SHP77 (cell line): Measurements from ENCODE around the gene KIF26B.
"Not testable (repeated sequence)": the region's sequence is repeated elsewhere in the genome, so short reads cannot be mapped to it uniquely, and the experiment has no call there.

Experiments used
- DNase-seq, 2 experiments: peaks; one replicate each; lab custom pipeline; 2025; lab: John Stamatoyannopoulos, UW

KIF26B gene

DNA sequence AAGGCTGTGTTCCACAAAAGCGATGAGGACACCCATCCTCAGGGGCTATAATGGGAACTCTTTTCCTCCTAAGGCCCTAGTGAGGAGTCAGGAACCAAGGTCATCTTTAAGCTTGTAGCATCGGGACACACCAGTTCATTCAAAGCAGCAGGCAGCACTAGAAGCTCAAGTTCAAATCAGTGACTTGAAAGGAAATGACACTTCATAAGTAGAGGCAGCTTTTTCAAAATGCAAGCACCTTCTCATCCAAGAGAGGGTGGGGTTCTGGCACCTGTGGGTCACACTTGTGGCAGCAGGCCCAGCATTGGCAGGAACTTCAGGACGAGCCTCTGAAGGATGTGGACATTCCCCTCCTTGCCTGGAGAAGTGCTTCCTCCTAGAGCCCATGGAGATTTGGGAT lies 496.3 kb downstream of the KIF26B start:
- DNase-seq = no peak

DNA sequence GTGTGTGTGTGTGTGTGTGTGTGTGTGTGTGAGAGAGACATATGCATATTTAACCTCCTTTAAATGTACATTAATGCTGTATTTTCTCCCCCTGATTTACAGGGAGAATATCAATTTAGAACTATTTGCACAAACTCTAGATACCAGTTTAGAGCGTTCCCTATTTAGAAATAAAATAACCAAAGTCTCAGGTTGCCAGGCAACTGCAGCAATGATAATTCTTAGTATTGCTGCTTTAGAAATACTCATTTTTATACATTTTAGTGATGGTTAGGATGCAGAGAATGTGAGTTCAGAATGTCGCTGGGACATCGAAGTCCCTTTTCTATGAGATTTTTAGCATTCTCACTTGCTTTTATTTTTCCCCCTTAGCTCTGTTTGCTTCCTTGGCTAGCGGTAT lies 497.3 kb downstream of the KIF26B start:
- no peak for DNase-seq

DNA sequence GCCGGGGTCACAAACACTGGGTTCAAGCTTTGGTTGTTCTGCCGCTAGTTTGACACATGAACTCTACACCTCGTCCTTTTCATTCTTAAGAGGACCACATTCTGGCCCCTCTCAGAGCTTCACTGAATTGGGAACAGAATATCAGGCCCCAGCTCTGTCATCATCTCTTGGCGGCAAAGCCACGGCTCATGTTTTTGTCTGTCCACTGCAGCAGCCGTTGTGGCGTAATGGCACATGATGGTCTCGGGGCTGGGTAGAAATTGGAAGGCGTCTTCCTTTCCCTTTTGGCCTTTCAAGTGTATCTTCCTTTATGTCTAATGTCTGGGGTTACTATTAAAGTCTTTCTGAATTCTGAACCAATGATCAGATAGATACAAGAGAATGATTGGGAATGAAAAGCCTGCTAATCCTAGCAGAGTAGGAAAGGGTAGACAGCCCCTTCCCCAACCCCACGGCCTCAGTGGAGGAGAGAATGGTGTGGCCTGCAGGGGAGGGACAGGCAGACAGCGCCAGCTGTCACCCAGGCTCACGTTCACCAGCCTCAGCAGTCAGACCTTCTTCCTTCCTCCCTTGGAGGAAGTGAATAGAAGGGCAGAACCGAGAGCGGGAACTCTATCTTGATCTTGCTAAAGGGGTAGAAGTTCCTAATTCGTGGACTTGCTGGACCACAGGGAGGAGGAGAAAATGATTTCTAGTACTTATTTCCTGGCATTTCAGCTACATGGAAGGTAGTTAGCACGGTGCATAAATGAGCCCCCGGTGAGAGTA lies 498.1 kb downstream of the KIF26B start:
- no peak for DNase-seq

DNA sequence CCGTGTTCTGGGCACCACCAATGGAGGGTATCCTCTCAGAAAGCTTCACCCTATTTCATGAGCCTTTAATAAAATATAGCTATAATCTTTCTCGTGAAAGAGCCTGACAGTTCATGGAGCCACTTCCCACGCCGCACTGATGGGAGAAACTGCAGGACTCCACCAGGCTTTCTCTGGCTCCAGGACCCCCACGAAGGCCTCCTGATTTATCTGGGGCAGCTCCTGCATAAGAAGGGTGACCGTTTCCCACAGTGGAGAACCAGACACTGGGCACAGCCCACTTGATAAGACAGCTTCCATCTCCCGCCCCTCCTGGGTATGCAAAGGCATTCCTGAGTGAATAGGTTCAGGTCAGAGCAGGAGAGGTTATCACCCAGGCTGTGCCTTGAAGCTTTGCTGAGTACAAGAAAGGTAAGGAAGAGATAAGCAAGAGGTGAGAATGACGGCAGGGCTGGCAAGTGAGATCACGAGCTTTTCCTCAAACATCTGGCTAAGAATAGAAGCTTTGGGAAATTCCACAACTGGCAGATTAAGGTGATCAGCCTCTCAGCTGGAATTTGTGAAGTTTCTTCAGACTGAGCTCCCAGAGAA lies 499.8 kb downstream of the KIF26B start:
- DNase-seq = no peak

DNA sequence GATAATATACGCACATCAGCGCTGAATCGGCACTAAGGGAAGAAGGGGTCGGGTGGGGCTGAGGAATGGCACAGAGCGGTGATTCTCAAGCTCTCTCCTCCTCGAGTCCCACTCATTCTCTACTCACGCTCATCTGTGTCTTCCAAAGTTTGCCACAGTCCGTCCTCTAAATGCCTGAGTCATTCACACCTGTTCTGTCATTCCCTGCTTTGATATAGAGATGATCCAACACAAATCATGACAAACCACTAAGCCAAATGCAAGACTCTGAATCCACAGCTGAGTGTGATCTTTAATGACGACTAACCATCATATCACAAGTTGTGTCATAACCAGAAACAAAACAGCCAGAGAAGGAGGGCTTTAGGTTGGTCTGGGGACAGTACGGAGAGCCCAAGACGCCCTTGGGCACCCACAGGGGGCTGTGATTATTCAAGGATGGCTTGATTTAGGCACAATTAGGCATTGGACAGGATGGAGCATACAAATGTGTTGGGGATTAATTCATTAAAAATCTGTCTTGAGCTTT lies 501.5 kb downstream of the KIF26B start:
- DNase-seq = no peak

DNA sequence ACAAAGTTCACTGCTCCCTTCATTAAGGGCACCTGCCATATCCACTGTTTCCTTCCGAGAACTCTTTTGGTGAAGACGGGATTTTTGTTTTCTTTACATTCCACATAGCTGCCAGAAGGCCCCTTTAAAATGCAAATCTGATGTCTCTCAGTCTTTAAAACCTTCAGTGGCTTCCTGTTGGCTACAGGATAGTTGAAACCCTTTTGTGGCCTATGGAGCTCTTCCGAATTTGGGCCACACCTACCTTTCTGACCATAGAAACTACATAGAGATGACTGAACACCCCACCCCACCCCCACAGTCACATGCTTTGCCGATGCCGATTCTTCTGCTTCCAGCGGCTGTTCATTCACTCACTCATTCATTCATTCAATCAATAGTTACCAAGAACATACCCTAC lies 502.6 kb downstream of the KIF26B start:
- no peak for DNase-seq

DNA sequence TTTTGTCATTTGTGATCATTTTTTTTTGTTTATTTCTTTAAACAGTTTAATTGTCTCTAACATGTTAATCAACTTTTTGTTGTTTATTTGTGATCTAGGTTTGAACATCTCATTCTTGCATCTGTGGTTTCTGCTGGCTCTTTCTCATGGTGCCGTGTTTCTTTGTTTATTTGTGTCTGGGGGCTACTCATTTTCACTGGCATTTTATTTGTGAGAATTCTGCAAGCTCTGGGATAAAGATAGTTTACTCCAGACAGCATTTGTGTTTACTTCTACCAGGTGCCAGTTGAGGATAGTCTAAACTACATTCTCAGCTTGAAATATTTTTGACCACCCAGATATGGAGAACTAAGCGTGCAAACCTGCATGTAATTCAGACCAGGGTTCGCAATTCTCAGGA lies 508.6 kb downstream of the KIF26B start:
- no peak for DNase-seq

DNA sequence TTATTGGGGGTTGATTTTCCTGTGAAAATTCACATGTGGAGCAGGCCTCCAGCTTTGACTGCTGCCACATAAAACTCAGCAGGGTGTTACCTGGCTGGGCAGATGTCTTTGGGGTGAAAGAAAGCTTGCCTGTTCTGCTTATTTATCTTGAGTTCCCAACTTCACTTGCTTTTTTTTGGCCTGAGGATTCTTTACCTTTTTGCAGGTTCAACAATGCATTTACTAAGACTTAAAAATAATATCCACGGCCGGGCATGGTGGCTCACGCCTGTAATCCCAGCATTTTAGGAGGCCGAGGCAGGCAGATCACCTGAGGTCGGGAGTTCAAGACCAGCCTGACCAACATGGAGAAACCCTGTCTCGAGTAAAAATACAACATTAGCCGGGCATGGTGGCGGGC lies 509.1 kb downstream of the KIF26B start:
- no peak for DNase-seq

DNA sequence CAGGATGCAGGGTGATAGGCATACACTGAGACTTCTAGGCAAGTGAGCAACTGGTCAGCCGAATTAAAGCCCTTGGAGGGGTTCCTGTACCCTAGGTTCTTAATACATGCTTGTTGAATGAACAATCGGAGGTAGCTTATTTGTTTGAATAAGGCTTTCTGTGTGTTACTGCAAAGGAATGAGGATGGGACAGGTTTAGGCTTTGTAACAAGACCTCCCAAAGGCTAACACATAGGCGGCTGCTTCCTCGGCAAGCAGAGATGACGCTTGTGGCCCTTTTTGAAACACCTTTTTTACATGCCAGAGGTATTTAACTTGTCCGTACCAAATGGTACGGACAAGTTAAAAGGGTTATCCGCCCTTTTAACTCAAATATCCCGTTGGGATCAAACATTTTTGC lies 511.6 kb downstream of the KIF26B start:
- no peak for DNase-seq

DNA sequence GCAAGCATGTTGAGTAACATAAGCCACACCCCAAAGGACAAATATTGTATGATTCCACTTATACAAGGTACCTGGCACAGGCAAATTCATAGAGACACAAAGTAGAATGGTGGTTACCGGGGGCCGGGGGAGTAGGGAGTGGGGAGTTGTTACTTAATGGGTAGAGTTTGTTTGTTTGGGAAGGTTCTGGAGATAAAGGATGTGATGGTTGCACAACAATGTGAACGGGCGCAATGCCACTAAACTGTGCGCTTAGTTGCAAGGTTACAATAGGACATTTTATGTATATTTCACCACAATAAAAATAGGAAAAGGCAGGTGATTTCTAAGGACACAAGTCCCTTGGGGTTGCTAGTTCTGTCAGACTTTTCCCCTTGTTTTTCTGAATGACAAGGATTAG lies 516.6 kb downstream of the KIF26B start:
- DNase-seq = no peak

DNA sequence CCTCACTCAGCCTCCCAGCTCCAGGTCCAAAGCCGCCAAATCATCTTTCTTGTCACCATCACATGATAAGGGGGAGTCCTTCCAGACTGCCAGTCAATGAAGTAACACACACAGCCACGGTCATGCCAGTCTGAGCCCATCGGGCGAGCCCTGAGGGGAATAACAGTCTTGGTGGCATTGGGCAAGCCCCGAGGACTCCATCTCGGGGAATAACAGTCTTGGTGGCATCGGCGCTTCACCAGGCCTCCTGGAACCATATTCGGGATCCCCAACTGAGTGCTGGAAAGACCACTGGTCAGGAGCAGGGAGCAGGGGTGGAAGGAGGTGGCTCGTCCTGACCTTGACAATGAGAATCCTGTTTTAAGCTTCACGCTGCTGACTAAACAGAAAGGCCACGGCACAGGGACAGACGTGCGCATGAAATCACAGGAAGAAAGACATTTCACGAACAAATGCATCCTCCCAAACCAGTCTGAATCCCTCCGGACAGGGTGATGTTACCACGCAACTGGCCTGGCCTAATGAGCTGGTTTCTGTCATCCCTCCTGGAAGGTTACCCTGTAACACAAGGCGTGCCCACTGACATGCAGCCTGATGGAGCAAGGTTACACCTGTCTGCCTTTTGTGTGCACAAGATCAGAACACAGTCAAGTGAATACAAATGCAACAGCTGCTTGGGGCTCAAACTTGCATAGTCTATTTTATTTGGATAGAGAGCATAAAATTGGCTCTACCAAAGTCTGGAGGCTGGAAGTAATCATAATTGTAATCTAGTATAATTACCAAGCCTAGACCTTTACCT lies 517.4 kb downstream of the KIF26B start:
- no peak for DNase-seq

DNA sequence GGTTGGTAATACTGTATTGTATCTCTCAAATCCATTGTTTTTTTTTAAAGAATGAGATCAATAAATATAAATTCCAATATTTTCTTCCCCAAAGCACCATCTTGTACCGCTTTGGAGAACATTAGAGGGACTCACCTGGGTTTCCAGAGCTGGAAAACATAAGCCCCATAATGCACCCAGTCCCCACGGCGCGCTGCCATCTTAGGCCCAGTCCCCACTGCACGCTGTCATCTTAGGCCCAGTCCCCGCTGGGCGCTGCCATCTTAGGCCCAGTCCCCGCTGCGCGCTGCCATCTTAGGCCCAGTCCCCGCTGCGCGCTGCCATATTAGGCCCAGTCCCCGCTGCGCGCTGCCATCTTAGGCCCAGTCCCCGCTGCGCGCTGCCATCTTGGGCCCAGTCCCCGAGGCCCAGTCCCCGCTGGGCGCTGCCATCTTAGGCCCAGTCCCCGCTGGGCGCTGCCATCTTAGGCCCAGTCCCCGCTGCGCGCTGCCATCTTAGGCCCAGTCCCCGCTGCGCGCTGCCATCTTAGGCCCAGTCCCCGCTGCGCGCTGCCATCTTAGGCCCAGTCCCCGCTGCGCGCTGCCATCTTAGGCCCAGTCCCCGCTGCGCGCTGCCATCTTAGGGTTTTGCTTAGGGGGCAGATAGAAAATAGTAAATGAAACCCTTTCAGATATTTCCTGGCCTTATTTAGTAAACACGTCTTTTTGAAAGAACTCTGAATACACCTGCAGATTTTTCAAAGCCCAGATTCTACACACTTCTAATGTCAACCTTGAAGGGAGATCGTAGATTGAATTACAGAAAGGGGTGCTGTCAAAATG lies 518.3 kb downstream of the KIF26B start:
- not testable (repeated sequence) for DNase-seq

DNA sequence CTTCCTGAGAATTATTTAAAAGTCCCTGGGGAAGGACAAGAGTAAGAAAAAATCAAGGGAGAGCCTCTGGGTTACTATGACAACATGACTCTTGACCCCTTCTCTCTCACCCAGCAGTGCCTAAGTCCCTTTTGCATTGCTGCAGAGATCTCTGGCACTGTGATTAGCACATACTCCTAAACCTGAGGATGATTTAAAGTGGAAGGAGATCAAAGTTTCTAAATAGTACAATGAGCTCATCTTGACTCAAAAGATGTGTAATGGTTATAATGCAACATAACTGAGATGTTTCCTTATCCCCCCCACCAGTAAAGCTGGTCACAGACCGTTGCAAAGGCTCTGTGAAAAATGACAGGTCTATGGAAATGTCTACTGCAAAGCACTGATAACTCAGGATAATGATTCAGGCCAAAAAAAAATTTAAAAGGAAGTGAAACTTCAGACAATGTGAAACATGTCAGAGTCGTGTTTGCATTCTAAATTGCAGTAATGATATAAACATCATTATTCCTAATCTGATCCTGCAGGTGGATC lies 519.2 kb downstream of the KIF26B start:
- no peak for DNase-seq

DNA sequence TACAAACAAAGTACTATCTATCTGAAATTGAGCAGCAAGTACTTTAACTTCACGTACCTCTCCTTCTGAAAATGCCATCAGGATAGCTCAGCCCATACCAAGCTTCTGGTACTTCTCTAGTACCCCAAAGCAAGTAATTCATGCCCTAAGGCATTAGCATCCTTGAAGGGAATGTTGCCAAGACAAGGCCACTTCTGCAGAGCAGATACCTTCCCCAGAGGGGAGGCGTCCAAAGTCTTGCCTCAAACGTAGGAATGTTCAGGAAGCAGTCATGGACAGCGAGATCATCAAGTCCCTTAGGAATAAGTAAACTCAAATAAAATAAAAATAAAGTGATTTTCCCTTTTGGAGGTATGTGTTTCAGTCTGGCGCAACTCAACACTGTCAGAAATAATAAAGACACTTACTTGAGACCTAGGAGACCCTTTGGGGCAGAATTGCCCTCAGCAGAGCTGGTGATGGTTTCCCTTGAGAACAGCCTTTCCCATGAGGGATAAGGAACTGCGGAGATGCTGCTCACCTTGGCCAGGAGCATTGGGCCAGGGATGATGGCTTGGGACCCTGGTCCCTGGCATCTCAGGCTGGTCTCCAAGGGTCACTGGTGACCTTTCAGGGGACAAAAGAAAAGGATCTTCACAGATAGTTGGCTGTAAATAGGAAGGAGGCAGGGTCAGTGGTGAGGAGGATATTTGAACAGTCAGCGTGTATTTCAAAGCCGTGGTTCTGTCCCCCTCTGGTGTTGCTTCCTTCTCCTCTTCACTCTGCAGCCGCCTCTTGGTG lies 522.9 kb downstream of the KIF26B start:
- no peak for DNase-seq

DNA sequence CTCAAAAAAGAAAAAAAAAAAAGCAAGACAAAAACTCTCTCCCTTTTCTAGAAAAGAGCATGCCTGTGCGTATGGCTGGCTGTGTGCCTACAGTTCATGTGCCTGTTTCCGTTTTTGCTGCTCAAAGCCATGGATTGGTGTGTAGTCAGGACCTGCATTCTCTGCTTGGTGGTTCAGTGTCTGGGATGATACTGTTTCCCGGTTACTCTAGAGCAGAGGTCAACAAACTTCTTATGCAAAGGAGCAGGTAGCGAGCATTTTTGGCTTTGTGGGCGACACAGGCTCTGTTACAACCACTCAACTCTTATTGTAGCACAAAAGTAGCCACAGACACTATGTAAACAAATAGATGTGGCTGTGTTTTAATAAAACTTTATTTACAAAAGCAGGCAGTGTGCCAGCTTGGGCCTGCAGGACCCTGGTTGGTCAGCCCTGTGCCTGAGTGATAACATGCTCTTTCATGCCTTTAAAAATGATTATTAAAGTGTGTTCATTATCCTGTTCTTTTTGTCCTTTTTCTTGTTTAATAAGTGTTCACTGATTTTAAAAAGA lies 524.2 kb downstream of the KIF26B start:
- DNase-seq = no peak

DNA sequence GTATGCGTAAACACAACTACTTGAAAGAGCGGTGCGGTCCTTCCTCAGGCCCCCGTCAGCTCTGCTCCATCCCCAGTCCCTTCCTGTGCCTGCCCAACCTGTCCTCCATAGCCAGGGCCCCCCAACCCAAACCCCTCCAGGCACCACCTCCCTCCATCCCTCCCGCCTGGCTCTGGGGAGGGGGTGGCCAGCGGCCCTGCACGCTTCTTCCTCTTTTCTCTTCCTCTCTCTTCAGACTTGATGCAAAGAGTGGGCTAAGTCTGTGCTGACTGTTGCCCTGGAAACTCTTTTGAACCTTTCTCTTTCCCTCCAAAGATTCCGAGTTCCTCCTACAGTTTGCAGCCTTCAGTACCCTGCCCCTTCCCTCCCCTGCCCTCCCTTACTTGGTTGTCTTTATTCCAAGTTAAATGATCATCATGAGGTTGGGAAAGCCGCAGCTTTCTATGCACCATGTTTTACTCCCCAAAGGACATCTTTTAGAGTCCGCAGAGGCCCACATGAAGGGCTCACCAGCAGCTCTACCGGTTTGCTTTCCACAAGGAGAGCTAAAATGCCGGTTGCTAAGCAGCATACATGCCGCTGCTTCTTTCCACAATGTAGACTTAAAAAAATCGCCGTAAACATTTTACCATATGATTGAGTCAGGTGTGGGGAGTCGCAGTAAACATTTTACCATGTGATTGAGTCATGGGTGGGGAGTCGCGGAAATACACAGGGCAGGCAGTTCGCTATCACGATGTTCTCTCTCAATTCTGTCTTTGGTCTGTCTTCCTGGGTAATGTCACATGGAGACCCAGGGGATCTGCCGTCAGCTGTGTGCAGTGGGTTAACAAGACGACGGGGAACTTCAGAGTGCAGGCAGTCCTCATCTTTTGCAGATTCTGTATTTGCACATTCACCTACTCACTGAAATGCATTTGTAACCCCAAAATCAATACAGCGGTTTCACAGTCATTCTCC lies 525.3 kb downstream of the KIF26B start:
- no peak for DNase-seq

DNA sequence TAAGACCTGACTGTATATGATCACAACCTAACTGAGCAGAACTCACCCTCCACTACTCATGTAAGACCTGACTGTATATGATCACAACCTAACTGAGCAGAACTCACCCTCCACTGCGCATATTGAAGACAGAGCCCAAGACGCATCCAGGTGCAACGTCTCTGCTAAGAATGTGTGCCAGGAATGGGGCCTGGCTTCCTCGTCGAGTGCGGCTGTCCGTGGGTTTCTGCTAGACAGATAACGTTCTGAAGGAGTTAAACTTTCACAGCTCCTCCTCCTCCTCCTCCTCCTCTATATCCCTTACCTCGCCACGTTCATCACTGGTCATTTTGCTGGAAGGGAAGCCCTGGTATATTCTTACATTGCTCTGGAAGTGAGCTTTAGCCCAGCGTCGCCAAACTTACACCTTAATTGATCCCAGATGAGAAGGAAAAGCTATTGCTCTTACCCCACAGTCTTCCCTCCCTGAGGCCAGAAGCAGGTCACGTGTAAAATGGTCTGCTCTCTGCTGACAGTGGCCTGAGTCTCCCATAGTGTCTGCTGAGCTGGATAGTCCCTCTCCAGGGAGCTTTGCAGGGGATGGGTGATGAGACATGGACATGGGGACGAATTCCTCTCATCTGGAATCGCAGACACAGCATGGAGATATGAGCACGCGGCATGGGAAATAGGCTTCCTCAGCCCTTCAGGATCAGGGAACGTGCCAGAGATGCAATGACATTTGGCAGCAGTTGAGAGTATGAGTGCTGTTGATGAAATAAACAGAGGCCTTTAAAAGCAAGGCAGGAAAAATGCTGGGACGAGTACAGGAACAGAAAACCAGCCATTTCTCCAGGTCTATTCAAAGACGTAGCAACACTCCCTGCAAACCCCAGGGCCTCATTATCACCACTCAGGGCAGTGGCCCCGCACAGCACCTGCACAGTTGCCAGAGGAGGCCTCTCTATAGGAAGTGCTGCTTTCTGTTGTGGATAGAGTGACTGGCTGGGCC lies 528.1 kb downstream of the KIF26B start:
- no peak for DNase-seq

DNA sequence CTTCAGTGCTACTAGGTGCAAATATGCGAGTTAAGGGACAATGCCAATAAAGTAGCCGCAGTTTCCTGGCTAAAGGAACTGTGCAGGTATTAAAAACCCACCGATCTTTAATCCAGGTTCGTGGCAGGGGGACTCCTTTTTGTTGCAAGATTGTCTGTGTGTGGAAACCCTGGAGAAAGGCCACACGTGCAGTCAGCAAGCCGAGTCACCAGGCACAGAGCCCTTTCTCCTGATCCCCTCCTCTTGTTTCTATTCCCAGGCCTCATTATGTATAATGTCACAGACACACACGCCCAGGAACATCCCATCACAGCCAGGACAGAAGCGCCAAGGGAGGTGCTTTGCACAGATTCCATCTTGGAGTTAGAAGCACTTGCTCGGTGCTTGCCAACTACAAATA lies 528.9 kb downstream of the KIF26B start:
- no peak for DNase-seq
